ENCODE data around the gene SLC38A4. TPM values are rescaled to one million over a fixed set of nuclear protein-coding genes. Genes with fewer than 3 reads are reported as not detected.

Gene SLC38A4
- total RNA-seq, 4 donors from 2014 or later = 1.0 to 2.3 (median 1.6) TPM

- no peak overlapping the region for H3K27ac ChIP-seq
- TF ChIP-seq CTCF (IDR thresholded peaks at IDR 0.05) = no peak
- TF ChIP-seq POLR2AphosphoS5 (IDR thresholded peaks at IDR 0.05) = no peak
- TF ChIP-seq EP300 (IDR thresholded peaks at IDR 0.05) = no peak
- TF ChIP-seq POLR2A (IDR thresholded peaks at IDR 0.05) = no peak
- H3K9me3 ChIP-seq = no peaks in the 10 kb centered on the region
- WGBS = 52% methylated on average over 3 of the region's 3 CpGs
- no peak overlapping the region for H3K4me3 ChIP-seq
- H3K4me1 ChIP-seq = no peaks in the 10 kb centered on the region
- no peak for DNase-seq (ENCODE audit: low spot score in 2 of 2)
- H3K36me3 ChIP-seq = no peaks in the 10 kb centered on the region
- no peaks in the 10 kb centered on the region for H3K27me3 ChIP-seq
Measured at GRCh38 chr12:46803517-46803916, 22.3 kb downstream of the SLC38A4 start.

GRCh38 chr12:46801293-46801692 lies 24.5 kb downstream of the SLC38A4 start:
- 78% methylated on average over 1 of the region's 1 CpG for WGBS
- no peaks in the 10 kb centered on the region for H3K36me3 ChIP-seq
- TF ChIP-seq POLR2A (IDR thresholded peaks at IDR 0.05) = no peak
- TF ChIP-seq POLR2AphosphoS5 (IDR thresholded peaks at IDR 0.05) = no peak
- TF ChIP-seq EP300 (IDR thresholded peaks at IDR 0.05) = no peak
- TF ChIP-seq CTCF (IDR thresholded peaks at IDR 0.05) = no peak
- no peak overlapping the region for H3K4me3 ChIP-seq
- no peaks in the 10 kb centered on the region for H3K27me3 ChIP-seq
- no peak for DNase-seq (ENCODE audit: low spot score in 2 of 2)
- H3K9me3 ChIP-seq = no peaks in the 10 kb centered on the region
- H3K4me1 ChIP-seq = no peaks in the 10 kb centered on the region
- H3K27ac ChIP-seq = no peak overlapping the region

- WGBS = 92% methylated on average over 4 of the region's 4 CpGs
Measured at GRCh38 chr12:46800160-46800559, 25.6 kb downstream of the SLC38A4 start.

GRCh38 chr12:46798648-46799047 lies 27.1 kb downstream of the SLC38A4 start:
- Histone ChIP-seq H3K27me3 (no peaks in the 10 kb centered on the region), H3K27ac (no peak overlapping the region), H3K4me3 (no peak overlapping the region), H3K9me3 (no peaks in the 10 kb centered on the region), H3K36me3 (no peaks in the 10 kb centered on the region), H3K4me1 (no peaks in the 10 kb centered on the region)
- WGBS = 100% methylated on average over 2 of the region's 2 CpGs
- no peak for DNase-seq (ENCODE audit: low spot score in 2 of 2)
- TF ChIP-seq EP300 (IDR thresholded peaks at IDR 0.05) (no peak), POLR2A (IDR thresholded peaks at IDR 0.05) (no peak), POLR2AphosphoS5 (IDR thresholded peaks at IDR 0.05) (no peak), CTCF (IDR thresholded peaks at IDR 0.05) (no peak)

More at GRCh38 chr12:46800160-46800559, 25.6 kb downstream of the SLC38A4 start:
- Histone ChIP-seq H3K27ac (no peak overlapping the region), H3K27me3 (no peaks in the 10 kb centered on the region), H3K4me1 (no peaks in the 10 kb centered on the region), H3K9me3 (no peaks in the 10 kb centered on the region), H3K36me3 (no peaks in the 10 kb centered on the region), H3K4me3 (no peak overlapping the region)
- TF ChIP-seq POLR2A (IDR thresholded peaks at IDR 0.05) = no peak
- no peak for TF ChIP-seq EP300 (IDR thresholded peaks at IDR 0.05)
- TF ChIP-seq POLR2AphosphoS5 (IDR thresholded peaks at IDR 0.05) = no peak
- no peak for TF ChIP-seq CTCF (IDR thresholded peaks at IDR 0.05)
- no peak for DNase-seq (ENCODE audit: low spot score in 2 of 2)

- no peak for DNase-seq (ENCODE audit: low spot score in 2 of 2)
- 96% methylated on average over 2 of the region's 2 CpGs for WGBS
- TF ChIP-seq EP300 (IDR thresholded peaks at IDR 0.05) (no peak), CTCF (IDR thresholded peaks at IDR 0.05) (no peak), POLR2A (IDR thresholded peaks at IDR 0.05) (no peak), POLR2AphosphoS5 (IDR thresholded peaks at IDR 0.05) (no peak)
Measured at GRCh38 chr12:46798056-46798455, 27.7 kb downstream of the SLC38A4 start.

More at GRCh38 chr12:46798056-46798455, 27.7 kb downstream of the SLC38A4 start:
- Histone ChIP-seq H3K9me3 (no peaks in the 10 kb centered on the region), H3K27ac (no peak overlapping the region), H3K4me3 (no peak overlapping the region), H3K4me1 (no peaks in the 10 kb centered on the region), H3K36me3 (no peaks in the 10 kb centered on the region), H3K27me3 (no peaks in the 10 kb centered on the region)
